NCI-H82 treated with DMSO at 0.1 percent for 48 hours (cell line): ENCODE data around the gene MAPRE3.

Source experiments
- DNase-seq: peaks from one replicate; lab custom pipeline; 2025; ENCODE audit not compliant: unreplicated experiment; lab: John Stamatoyannopoulos, UW

Gene MAPRE3

GRCh38 chr2:27038631-27039339, 68.3 kb downstream of the MAPRE3 start:
- DNase-seq, result no peak

GRCh38 chr2:27039426-27039825, 69.0 kb downstream of the MAPRE3 start:
- no peak for DNase-seq

GRCh38 chr2:27039871-27040270, 69.4 kb downstream of the MAPRE3 start:
- DNase-seq, result no peak

- DNase-seq, result no peak
Observed at GRCh38 chr2:27040282-27040681, 69.8 kb downstream of the MAPRE3 start.

GRCh38 chr2:27041752-27042151, 71.3 kb downstream of the MAPRE3 start:
- no peak for DNase-seq

GRCh38 chr2:27042159-27042661, 71.8 kb downstream of the MAPRE3 start:
- no peak for DNase-seq

- no peak for DNase-seq
Observed at GRCh38 chr2:27042985-27043634, 72.7 kb downstream of the MAPRE3 start.

- no peak for DNase-seq
Observed at GRCh38 chr2:27049422-27050280, 79.2 kb downstream of the MAPRE3 start.

GRCh38 chr2:27050281-27050995, 80.0 kb downstream of the MAPRE3 start:
- DNase-seq, result peak; percentile 96

- peak; percentile 96 for DNase-seq
Observed at GRCh38 chr2:27050996-27051901, 80.8 kb downstream of the MAPRE3 start, which contains the start of gene AGBL5. AGBL5 (plus strand) TSS chr2:27051668; CDS start chr2:27052959, 1,291 bp downstream.

- DNase-seq, result no peak
Observed at GRCh38 chr2:27051902-27052645, 81.6 kb downstream of the MAPRE3 start.

- DNase-seq, result no peak
Observed at GRCh38 chr2:27053321-27053720, 82.9 kb downstream of the MAPRE3 start.

GRCh38 chr2:27053776-27054175, 83.3 kb downstream of the MAPRE3 start:
- no peak for DNase-seq

- DNase-seq, result no peak
Observed at GRCh38 chr2:27054721-27055120, 84.3 kb downstream of the MAPRE3 start.

GRCh38 chr2:27057184-27057583, 86.7 kb downstream of the MAPRE3 start:
- no peak for DNase-seq

GRCh38 chr2:27058210-27058609, 87.8 kb downstream of the MAPRE3 start:
- DNase-seq, result no peak

- no peak for DNase-seq
Observed at GRCh38 chr2:27059141-27059820, 88.8 kb downstream of the MAPRE3 start.

- no peak for DNase-seq
Observed at GRCh38 chr2:27060323-27060722, 89.9 kb downstream of the MAPRE3 start.

- no peak for DNase-seq
Observed at GRCh38 chr2:27065128-27065527, 94.7 kb downstream of the MAPRE3 start.
